Ascending aorta (tissue), 2 donors: Measurements from ENCODE around the gene MARCHF9. TPM values are rescaled to one million over a fixed set of nuclear protein-coding genes. Genes with fewer than 3 reads are reported as not detected.

Experiments
- DNase-seq, 2 donors: peaks; one replicate each; pipeline ENCODE4 v3.0.0-alpha.2; 2019; ENCODE audit warnings: low spot score in 2 of 2
- H3K27ac ChIP-seq, 2 donors: fragments of 200-600 bp; sonication (generic); one replicate each; pipeline ENCODE4 v1.5.1; 2016 to 2017; ENCODE audit warnings: mild to moderate bottlenecking in 1 of 2
- H3K27me3 ChIP-seq: fragments of 200-600 bp; sonication (generic); one replicate; pipeline ENCODE4 v1.5.1; 2017
- H3K36me3 ChIP-seq, 2 donors: fragments of 200-600 bp; sonication (generic); one replicate each; pipeline ENCODE4 v1.5.1; 2016
- H3K4me1 ChIP-seq, 2 donors: fragments of 200-600 bp; sonication (generic); one replicate each; pipeline ENCODE4 v1.5.1; 2016 to 2017; ENCODE audit warnings: mild to moderate bottlenecking in 1 of 2
- H3K4me3 ChIP-seq, 2 donors: fragments of 200-600 bp; sonication (generic); one replicate each; pipeline ENCODE4 v1.5.1; 2016 to 2017; ENCODE audit warnings: mild to moderate bottlenecking in 1 of 2
- H3K9me3 ChIP-seq, 2 donors: fragments of 200-600 bp; sonication (generic); one replicate each; pipeline ENCODE4 v1.5.1; 2016
- intact Hi-C: fragments of 100-400 bp; cut with DNase I; formaldehyde crosslinking; loops from one replicate; pipeline ENCODE4 v1.15.1; 2023
- total RNA-seq: library from RNA; depleted of rRNA; stranded (reverse); fragments of >200 nt; gene quantifications from one replicate; pipeline ENCODE4 v1.1.0, GENCODE V29; 2016
- TF ChIP-seq, protein P1 (sequence below), 3 experiments: fragments of 200-600 bp in 2 of 3; fragments of 450-650 bp in 1 of 3; sonication (generic) in 2 of 3; IDR thresholded peaks; one replicate each; pipeline ENCODE4 v1.5.1; 2016 to 2019; ENCODE audit warnings: antibody characterized with exemption in 3 of 3, mild to moderate bottlenecking in 1 of 3, moderate library complexity in 1 of 3

The MARCHF9 gene
- total RNA-seq, 1 donor from 2014 or later = 8.4 TPM

- no peaks in the 10 kb centered on the region for H3K9me3 ChIP-seq
- intact Hi-C loops = no loop called here
- no peak overlapping the region for H3K27ac ChIP-seq
- TF ChIP-seq, protein P1, sequence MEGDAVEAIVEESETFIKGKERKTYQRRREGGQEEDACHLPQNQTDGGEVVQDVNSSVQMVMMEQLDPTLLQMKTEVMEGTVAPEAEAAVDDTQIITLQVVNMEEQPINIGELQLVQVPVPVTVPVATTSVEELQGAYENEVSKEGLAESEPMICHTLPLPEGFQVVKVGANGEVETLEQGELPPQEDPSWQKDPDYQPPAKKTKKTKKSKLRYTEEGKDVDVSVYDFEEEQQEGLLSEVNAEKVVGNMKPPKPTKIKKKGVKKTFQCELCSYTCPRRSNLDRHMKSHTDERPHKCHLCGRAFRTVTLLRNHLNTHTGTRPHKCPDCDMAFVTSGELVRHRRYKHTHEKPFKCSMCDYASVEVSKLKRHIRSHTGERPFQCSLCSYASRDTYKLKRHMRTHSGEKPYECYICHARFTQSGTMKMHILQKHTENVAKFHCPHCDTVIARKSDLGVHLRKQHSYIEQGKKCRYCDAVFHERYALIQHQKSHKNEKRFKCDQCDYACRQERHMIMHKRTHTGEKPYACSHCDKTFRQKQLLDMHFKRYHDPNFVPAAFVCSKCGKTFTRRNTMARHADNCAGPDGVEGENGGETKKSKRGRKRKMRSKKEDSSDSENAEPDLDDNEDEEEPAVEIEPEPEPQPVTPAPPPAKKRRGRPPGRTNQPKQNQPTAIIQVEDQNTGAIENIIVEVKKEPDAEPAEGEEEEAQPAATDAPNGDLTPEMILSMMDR (IDR thresholded peaks at IDR 0.05) = no peak
- peaks cover 22% of the 10 kb centered on the region for H3K27me3 ChIP-seq
- peaks cover 17 to 29% of the 10 kb centered on the region in 2 donors for H3K4me1 ChIP-seq
- no peak for DNase-seq
- H3K36me3 ChIP-seq = peaks cover under 1 to 4% of the 10 kb centered on the region in 2 donors
- H3K4me3 ChIP-seq = peak overlapping the region in 1 of 2 donors; percentile 37
Measured at GRCh38 chr12:57741844-57742738, 12.8 kb upstream of the MARCHF9 start.

- DNase-seq = no peak
- Histone ChIP-seq H3K36me3 (peaks cover 14 to 21% of the 10 kb centered on the region in 2 donors), H3K27ac (peak overlapping the region in 1 of 2 donors; percentile 98), H3K9me3 (no peaks in the 10 kb centered on the region), H3K27me3 (peaks cover 5% of the 10 kb centered on the region), H3K4me3 (peak overlapping the region in 1 of 2 donors; percentile 77), H3K4me1 (peaks cover under 1 to 12% of the 10 kb centered on the region in 2 donors)
- intact Hi-C loops = loop anchor here (1.0 to 2.0 kb wide), 3 partner anchors 9 to 50 kb away; partner anchors contain the start of gene CDK4
- TF ChIP-seq, protein P1 (IDR thresholded peaks at IDR 0.05) = no peak
Measured at GRCh38 chr12:57743769-57744168, 11.1 kb upstream of the MARCHF9 start.

DNA sequence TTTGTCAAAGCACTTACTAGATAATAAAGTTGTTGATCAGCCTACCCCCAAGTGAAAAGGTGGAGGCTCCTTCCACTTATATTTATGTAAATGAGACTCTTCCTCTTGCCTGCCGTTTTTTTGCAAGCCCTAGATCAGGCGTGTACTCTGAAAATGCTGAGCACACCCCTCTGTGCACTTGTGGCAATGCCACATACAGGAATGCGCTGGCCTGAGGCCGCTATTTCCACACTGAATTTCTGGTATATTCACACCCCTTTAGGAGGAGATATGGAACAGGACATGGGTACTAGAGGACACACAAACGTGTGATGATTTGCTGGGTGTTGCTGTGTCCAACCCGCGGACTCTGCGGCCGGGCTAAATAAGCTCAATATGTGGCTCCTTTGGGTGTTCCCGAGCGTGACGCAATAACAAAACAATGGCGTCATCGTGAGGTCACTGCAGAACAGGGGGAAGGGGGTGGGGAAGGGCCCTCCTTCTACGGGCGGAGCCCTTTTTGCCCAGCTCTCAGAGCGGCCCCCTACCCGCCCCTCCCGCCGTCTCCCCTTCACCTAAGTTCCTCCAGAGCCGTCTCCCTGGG lies 10.6 kb upstream of the MARCHF9 start:
- peaks cover 14 to 26% of the 10 kb centered on the region in 2 donors for H3K36me3 ChIP-seq
- peaks cover 0 to 7% of the 10 kb centered on the region in 2 donors for H3K4me1 ChIP-seq
- H3K4me3 ChIP-seq = peak overlapping the region; percentile 77 to 90
- peak overlapping the region; percentile 98 to 100 for H3K27ac ChIP-seq
- H3K27me3 ChIP-seq = no peaks in the 10 kb centered on the region
- no peaks in the 10 kb centered on the region for H3K9me3 ChIP-seq
- TF ChIP-seq, protein P1 (IDR thresholded peaks at IDR 0.05) = no peak
- intact Hi-C loops = loop anchor here (1.0 to 2.0 kb wide), 3 partner anchors 8 to 51 kb away; partner anchors contain the start of gene CDK4
- DNase-seq = peak; percentile 42 to 90

DNA sequence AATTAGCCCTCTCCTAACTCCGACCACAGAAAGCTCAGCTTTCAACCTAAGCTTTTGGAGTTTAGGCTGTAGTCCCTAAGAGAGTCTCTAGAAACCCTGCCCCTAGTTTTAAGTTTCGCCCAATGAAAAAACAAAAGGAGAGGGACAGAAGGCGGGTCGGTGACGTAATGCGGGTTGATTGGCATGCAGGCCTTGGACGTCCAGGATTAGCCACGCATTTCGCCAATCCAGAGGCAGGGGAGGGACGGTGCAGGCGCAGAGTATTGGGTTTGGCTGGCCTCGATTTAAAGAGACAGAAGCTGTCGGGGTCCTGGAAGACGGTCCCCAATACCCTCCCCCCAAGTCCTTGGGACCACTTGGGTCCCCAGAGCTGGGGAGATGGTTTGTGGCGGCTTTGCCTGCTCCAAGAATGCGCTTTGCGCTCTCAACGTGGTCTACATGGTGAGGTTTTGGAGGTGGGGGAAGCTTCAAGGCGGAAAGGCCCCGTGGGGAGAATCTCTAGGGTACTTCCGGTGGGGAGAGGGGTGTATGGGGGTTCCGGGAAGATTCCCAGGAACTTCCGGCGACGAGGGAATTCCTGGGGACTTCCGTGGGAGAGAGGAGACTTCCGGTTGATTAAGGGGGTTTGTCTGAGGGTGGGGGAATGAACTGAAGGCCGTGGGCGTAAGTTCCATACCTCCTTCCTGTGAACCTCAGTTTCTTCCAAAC lies 10.0 kb upstream of the MARCHF9 start, which contains the start of gene TSPAN31:
TSS of gene TSPAN31 (plus strand) at position 263 of the 708 bp plus-strand sequence. CDS start at position 379, 116 bp downstream.
- intact Hi-C loops = loop anchor here (1.0 to 2.0 kb wide), 3 partner anchors 7 to 52 kb away; partner anchors contain the start of gene CDK4
- no peaks in the 10 kb centered on the region for H3K9me3 ChIP-seq
- peak within 1 kb of the TSS; percentile 98 to 100 for H3K27ac ChIP-seq

More for the DNA sequence above, 10.0 kb upstream of the MARCHF9 start, which contains the start of gene TSPAN31:
- H3K27me3 ChIP-seq = no peaks in the 10 kb centered on the region
- H3K4me3 ChIP-seq = peak within 1 kb of the TSS; percentile 77 to 90
- H3K4me1 ChIP-seq = peaks cover 0 to 7% of the 10 kb centered on the region in 2 donors
- peaks cover 20 to 31% of the 10 kb centered on the region in 2 donors for H3K36me3 ChIP-seq
- TF ChIP-seq, protein P1 (IDR thresholded peaks at IDR 0.05) = no peak
- peak; percentile 93 to 99 for DNase-seq
